ENCODE measurements around the gene GPX2.

GRCh38 chr14:64963611-64964010 is 21.1 kb upstream of the GPX2 start:
- TF ChIP-seq PKNOX1 (IDR thresholded peaks at IDR 0.05) (no peak), ARNT (IDR thresholded peaks at IDR 0.05) (no peak), FOXM1 (IDR thresholded peaks at IDR 0.05; ENCODE audit: borderline replicate concordance) (no peak)
